ENCODE data around the gene CHADL. TPM values are rescaled to one million over a fixed set of nuclear protein-coding genes. Genes with fewer than 3 reads are reported as not detected.

Gene CHADL
- total RNA-seq, 1 experiment from 2014 or later, result 0.74 TPM

DNA sequence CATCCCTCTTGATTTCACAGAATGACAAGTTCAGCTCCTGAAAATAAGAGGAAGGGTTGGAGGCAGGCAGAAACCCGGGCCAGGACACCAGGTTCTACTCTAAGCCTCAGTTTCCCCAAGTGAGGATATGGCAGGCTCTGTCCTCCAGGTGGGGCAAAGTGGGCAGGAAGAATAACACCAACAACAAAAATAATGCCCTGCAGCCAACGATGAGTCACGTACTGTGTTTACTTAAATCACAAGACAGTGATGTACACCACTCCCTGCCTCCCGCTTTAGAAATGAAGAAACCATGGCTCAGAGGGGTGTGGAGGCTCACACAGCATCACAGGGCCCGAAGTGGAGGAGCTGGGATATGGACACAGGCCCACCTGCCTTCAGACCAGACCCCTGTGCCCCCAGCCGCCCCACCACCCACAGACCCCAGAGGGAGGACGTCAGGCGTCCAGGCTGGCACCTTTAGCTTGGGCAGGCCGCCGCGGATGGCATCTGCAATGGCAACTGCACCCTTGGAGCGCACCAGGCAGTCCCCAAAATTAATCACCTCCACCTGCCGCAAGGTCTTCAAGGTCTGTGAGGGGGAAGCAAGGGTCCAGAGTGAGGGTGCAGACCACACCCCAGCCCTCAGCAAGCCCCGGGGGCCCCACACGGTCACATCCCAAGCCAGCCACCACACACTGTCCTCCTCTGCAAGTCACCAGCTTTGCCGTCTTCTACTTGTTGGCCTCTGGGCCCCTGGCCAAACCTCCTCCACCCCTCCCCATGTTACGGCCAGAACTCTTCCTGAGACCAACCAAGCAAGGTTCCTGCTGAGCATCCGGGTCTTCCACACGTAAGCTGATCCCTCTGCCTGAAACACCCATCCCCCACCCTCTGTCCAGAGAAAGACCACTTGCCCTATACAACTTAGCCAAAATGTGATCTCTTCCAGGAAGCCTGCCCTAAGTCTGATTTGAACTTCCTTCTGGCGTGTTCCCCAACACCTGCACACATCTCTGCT is 15.8 kb upstream of the CHADL start:
- intact Hi-C loops (cut with micrococcal nuclease; ENCODE audit: unreplicated experiment), result loop anchor here (5.0 kb wide), 1 partner anchor 261 kb away; no protein-coding TSS in a partner anchor
- Histone ChIP-seq H2AFZ (no peak overlapping the region), H3F3A (ENCODE audit: insufficient read depth, low read depth) (peaks cover 27% of the 10 kb centered on the region; the same call in 1 of the 2 replicates), H3K4me3 (no peak overlapping the region), H4K20me1 (ENCODE audit: insufficient read depth) (peaks cover 10% of the 10 kb centered on the region), H3K36me3 (ENCODE audit: low read depth) (peaks cover 54% of the 10 kb centered on the region), H3K27me3 (ENCODE audit: insufficient read depth, low read depth) (no peaks in the 10 kb centered on the region), H3K9me3 (ENCODE audit: insufficient read depth, low read depth) (no peaks in the 10 kb centered on the region), H3K4me2 (peak overlapping the region; percentile 6; the same call in 1 of the 2 replicates), H3K9me2 (ENCODE audit: insufficient read depth) (no peaks in the 10 kb centered on the region), H3K4me1 (replicated peaks; ENCODE audit: insufficient read depth) (peaks cover 22% of the 10 kb centered on the region), H3K27ac (peak overlapping the region; percentile 48; the same call in 1 of the 2 replicates), H3K79me2 (ENCODE audit: low read depth) (0 out of 2 replicates have a peak, but pooled peaks cover 7% of the 10 kb centered on the region)
- DNase-seq, result peak; percentile 47 to 80
- TF ChIP-seq, protein P1, sequence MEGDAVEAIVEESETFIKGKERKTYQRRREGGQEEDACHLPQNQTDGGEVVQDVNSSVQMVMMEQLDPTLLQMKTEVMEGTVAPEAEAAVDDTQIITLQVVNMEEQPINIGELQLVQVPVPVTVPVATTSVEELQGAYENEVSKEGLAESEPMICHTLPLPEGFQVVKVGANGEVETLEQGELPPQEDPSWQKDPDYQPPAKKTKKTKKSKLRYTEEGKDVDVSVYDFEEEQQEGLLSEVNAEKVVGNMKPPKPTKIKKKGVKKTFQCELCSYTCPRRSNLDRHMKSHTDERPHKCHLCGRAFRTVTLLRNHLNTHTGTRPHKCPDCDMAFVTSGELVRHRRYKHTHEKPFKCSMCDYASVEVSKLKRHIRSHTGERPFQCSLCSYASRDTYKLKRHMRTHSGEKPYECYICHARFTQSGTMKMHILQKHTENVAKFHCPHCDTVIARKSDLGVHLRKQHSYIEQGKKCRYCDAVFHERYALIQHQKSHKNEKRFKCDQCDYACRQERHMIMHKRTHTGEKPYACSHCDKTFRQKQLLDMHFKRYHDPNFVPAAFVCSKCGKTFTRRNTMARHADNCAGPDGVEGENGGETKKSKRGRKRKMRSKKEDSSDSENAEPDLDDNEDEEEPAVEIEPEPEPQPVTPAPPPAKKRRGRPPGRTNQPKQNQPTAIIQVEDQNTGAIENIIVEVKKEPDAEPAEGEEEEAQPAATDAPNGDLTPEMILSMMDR (conservative IDR thresholded peaks at IDR 0.05), result no peak; the same call in none of the 2 replicates
- no peak for TF ChIP-seq EZH2 (IDR thresholded peaks at IDR 0.05; ENCODE audit: low read depth)
- ChIA-PET POLR2A (ENCODE audit: unreplicated experiment) (interaction anchor here (0.6 kb wide), 2 partner anchors 10 to 125 kb away, joined by 5 to 6 read pairs; no protein-coding TSS in a partner anchor), CTCF (no interaction called here)
- BruUV-seq (replicated peaks), result no TSS peak

DNA sequence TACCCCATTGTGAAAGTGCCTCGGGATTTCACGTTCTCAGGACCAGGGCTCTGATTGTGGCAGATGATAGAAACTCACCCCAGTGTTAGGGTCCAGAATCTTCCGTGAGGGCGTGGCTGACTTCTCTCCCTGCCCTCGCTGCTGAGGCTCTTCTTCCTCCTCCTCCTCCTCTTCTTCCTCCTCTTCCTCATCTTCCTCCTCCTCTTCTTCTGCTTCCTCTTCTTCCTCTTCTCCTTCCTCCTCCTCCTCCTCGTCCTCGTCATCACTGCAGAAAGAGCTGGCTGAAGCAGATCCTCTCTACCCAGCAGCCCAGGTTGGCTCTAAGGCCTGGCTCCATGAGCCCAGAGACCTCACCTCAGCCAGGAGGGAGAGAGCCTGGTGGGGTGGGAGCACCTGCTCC is 13.5 kb upstream of the CHADL start:
- intact Hi-C loops (cut with micrococcal nuclease; ENCODE audit: unreplicated experiment), result no loop called here
- H2AFZ ChIP-seq, result no peak overlapping the region
- no TSS peak for BruUV-seq (replicated peaks)
- H3K9me3 ChIP-seq (ENCODE audit: insufficient read depth, low read depth), result no peaks in the 10 kb centered on the region
- H3K36me3 ChIP-seq (ENCODE audit: low read depth), result peaks cover 62% of the 10 kb centered on the region
- H4K20me1 ChIP-seq (ENCODE audit: insufficient read depth), result peaks cover 10% of the 10 kb centered on the region
- no peaks in the 10 kb centered on the region for H3K27me3 ChIP-seq (ENCODE audit: insufficient read depth, low read depth)
- no peak for DNase-seq
- no peak overlapping the region for H3K4me3 ChIP-seq
- H3K9me2 ChIP-seq (ENCODE audit: insufficient read depth), result no peaks in the 10 kb centered on the region
- H3K4me1 ChIP-seq (replicated peaks; ENCODE audit: insufficient read depth), result peaks cover 22% of the 10 kb centered on the region
- H3K4me2 ChIP-seq, result no peak overlapping the region
- POLR2A ChIA-PET (ENCODE audit: unreplicated experiment), result interaction anchor here (0.6 kb wide), 1 partner anchor 320 kb away, joined by 6 read pairs; no protein-coding TSS in a partner anchor
- H3F3A ChIP-seq (ENCODE audit: insufficient read depth, low read depth), result peaks cover 27% of the 10 kb centered on the region; the same call in 1 of the 2 replicates
- no peak overlapping the region for H3K27ac ChIP-seq
- 0 out of 2 replicates have a peak, but pooled peaks cover 7% of the 10 kb centered on the region for H3K79me2 ChIP-seq (ENCODE audit: low read depth)
- TF ChIP-seq, protein P1 (conservative IDR thresholded peaks at IDR 0.05), result no peak
- no peak for TF ChIP-seq EZH2 (IDR thresholded peaks at IDR 0.05; ENCODE audit: low read depth)
- CTCF ChIA-PET, result interaction anchor here (0.7 kb wide), 1 partner anchor 95 kb away, joined by 5 read pairs; no protein-coding TSS in a partner anchor

DNA sequence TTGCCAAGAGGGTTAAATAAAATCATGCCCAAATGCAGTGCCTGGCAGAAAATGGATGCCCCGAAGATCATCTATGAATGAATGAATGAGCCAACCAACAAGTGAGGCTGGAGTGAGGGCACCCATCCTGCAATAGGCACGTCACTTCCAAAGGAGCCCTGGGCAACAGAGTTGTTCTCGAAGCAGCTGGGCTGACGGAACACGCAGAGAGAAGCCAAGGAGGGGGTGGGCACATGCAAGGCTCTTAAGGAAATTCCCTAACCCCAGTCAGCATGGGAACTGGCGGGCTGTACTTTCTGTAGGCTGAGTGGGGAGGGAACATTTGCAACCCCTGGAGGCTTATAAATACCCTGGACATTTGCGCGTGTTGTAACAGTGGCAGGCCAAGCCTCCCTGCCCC is 11.6 kb upstream of the CHADL start:
- H3K4me1 ChIP-seq (replicated peaks; ENCODE audit: insufficient read depth), result peaks cover 15% of the 10 kb centered on the region
- POLR2A ChIA-PET (ENCODE audit: unreplicated experiment), result no interaction called here
- H3K79me2 ChIP-seq (ENCODE audit: low read depth), result 0 out of 2 replicates have a peak, but pooled peaks cover 7% of the 10 kb centered on the region
- intact Hi-C loops (cut with micrococcal nuclease; ENCODE audit: unreplicated experiment), result no loop called here
- H4K20me1 ChIP-seq (ENCODE audit: insufficient read depth), result peaks cover 14% of the 10 kb centered on the region
- no peaks in the 10 kb centered on the region for H3K9me3 ChIP-seq (ENCODE audit: insufficient read depth, low read depth)
- CTCF ChIA-PET, result no interaction called here
- H3K27me3 ChIP-seq (ENCODE audit: insufficient read depth, low read depth), result no peaks in the 10 kb centered on the region
- TF ChIP-seq, protein P1 (conservative IDR thresholded peaks at IDR 0.05), result no peak
- TF ChIP-seq EZH2 (IDR thresholded peaks at IDR 0.05; ENCODE audit: low read depth), result no peak
- H2AFZ ChIP-seq, result no peak overlapping the region
- H3F3A ChIP-seq (ENCODE audit: insufficient read depth, low read depth), result peaks cover 20% of the 10 kb centered on the region; the same call in 1 of the 2 replicates
- no peak overlapping the region for H3K4me3 ChIP-seq
- H3K36me3 ChIP-seq (ENCODE audit: low read depth), result peaks cover 58% of the 10 kb centered on the region
- H3K9me2 ChIP-seq (ENCODE audit: insufficient read depth), result no peaks in the 10 kb centered on the region
- DNase-seq, result no peak
- no TSS peak for BruUV-seq (replicated peaks)
- no peak overlapping the region for H3K4me2 ChIP-seq
- H3K27ac ChIP-seq, result no peak overlapping the region

All from PC-9 (cell line).